HG03103 (cell line): Measurements from ENCODE around the gene TRIM61.

Source experiments
- ATAC-seq: cut with Tn5 transposase; IDR thresholded peaks from one replicate; pipeline ENCODE4 v1.9.1; 2021; ENCODE audit warnings: low read depth; ENCODE audit not compliant: unreplicated experiment

The TRIM61 gene

GRCh38 chr4:164918956-164919355 lies 58.5 kb downstream of the TRIM61 start:
- ATAC-seq, result no peak
